ENCODE measurements around the gene SPHKAP. TPM values are rescaled to one million over a fixed set of nuclear protein-coding genes. Genes with fewer than 3 reads are reported as not detected.

The SPHKAP gene
- total RNA-seq, 3 donors from 2014 or later (not counting 1 experiment from before 2014, with no cell fraction given), result not detected

- no peaks in the 10 kb centered on the region for H3K9me3 ChIP-seq (ENCODE audit: control insufficient read depth, insufficient read depth, low read length)
- no peak overlapping the region for H3K4me3 ChIP-seq (ENCODE audit: low read length)
- H3K9me3 Mint-ChIP-seq, result peaks cover 2% of the 10 kb centered on the region in 2 donors
- H3K27ac ChIP-seq (ENCODE audit: low read length), result no peak overlapping the region
- no peaks in the 10 kb centered on the region for H3K36me3 ChIP-seq (ENCODE audit: control insufficient read depth, insufficient read depth, low read length)
- H3K27me3 ChIP-seq (ENCODE audit: control insufficient read depth, insufficient read depth, low read length), result no peaks in the 10 kb centered on the region
- 52% methylated on average over 3 of the region's 3 CpGs for WGBS (ENCODE audit: insufficient coverage)
- H3K36me3 Mint-ChIP-seq, result no peaks in the 10 kb centered on the region
- ATAC-seq (no peak), DNase-seq (no peak)
- no peak for TF ChIP-seq CTCF (IDR thresholded peaks at IDR 0.05)
- no peaks in the 10 kb centered on the region for H3K4me1 Mint-ChIP-seq
- H3K4me3 Mint-ChIP-seq, result no peak overlapping the region
- H3K27me3 Mint-ChIP-seq (ENCODE audit: low read depth in 2 of 2), result no peaks in the 10 kb centered on the region
- intact Hi-C loops (cut with micrococcal nuclease), result no loop called here
- no peak overlapping the region for H3K27ac Mint-ChIP-seq
- H3K4me1 ChIP-seq (ENCODE audit: control insufficient read depth, insufficient read depth, low read length), result no peaks in the 10 kb centered on the region
Measured at GRCh38 chr2:227996366-227996765, 185.1 kb downstream of the SPHKAP start.

- H3K4me1 Mint-ChIP-seq, result no peaks in the 10 kb centered on the region
- Histone ChIP-seq H3K9me3 (ENCODE audit: control insufficient read depth, insufficient read depth, low read length) (no peaks in the 10 kb centered on the region), H3K27me3 (ENCODE audit: control insufficient read depth, insufficient read depth, low read length) (no peaks in the 10 kb centered on the region), H3K27ac (ENCODE audit: low read length) (no peak overlapping the region), H3K36me3 (ENCODE audit: control insufficient read depth, insufficient read depth, low read length) (no peaks in the 10 kb centered on the region), H3K4me3 (ENCODE audit: low read length) (no peak overlapping the region), H3K4me1 (ENCODE audit: control insufficient read depth, insufficient read depth, low read length) (no peaks in the 10 kb centered on the region)
- H3K9me3 Mint-ChIP-seq, result peaks cover 0 to 2% of the 10 kb centered on the region in 2 donors
- no peak overlapping the region for H3K27ac Mint-ChIP-seq
- H3K36me3 Mint-ChIP-seq, result no peaks in the 10 kb centered on the region
- no peak for DNase-seq
- no peak for ATAC-seq
- 77% methylated on average over 4 of the region's 4 CpGs for WGBS (ENCODE audit: insufficient coverage)
- no peak overlapping the region for H3K4me3 Mint-ChIP-seq
- intact Hi-C loops (cut with micrococcal nuclease), result no loop called here
- no peak for TF ChIP-seq CTCF (IDR thresholded peaks at IDR 0.05)
- H3K27me3 Mint-ChIP-seq (ENCODE audit: low read depth in 2 of 2), result no peaks in the 10 kb centered on the region
Measured at GRCh38 chr2:227990937-227991336, 190.6 kb downstream of the SPHKAP start.

DNA sequence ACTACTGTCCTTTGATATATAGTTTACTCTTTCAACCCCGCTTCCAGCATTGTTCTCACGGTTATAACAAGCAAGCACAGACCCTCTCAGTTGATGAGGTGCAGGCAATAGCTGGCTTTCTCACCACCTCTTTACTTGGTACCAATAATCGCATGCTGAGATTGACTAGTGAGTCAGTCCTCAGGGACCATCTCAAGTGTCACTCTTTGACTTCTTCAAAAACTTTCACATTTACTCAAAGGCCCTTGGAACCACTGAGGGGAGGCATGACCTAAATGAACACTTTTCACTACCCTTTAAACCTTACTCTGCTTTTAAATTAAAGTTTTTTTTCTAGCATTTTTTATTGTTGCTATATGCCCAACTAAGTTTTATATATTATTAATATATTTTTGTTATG lies 208.2 kb downstream of the SPHKAP start:
- no peaks in the 10 kb centered on the region for H3K27me3 Mint-ChIP-seq (ENCODE audit: low read depth in 2 of 2)
- no peaks in the 10 kb centered on the region for H3K4me1 ChIP-seq (ENCODE audit: control insufficient read depth, insufficient read depth, low read length)
- no peak overlapping the region for H3K4me3 ChIP-seq (ENCODE audit: low read length)
- peaks cover 11 to 12% of the 10 kb centered on the region in 2 donors for H3K9me3 Mint-ChIP-seq
- 83% methylated on average over 3 of the region's 3 CpGs for WGBS (ENCODE audit: insufficient coverage)
- intact Hi-C loops (cut with micrococcal nuclease), result no loop called here
- ATAC-seq (no peak), DNase-seq (no peak)
- H3K4me3 Mint-ChIP-seq, result no peak overlapping the region
- TF ChIP-seq CTCF (IDR thresholded peaks at IDR 0.05), result no peak
- H3K9me3 ChIP-seq (ENCODE audit: control insufficient read depth, insufficient read depth, low read length), result no peaks in the 10 kb centered on the region
- no peaks in the 10 kb centered on the region for H3K27me3 ChIP-seq (ENCODE audit: control insufficient read depth, insufficient read depth, low read length)
- H3K36me3 Mint-ChIP-seq, result no peaks in the 10 kb centered on the region
- H3K27ac Mint-ChIP-seq, result no peak overlapping the region
- H3K4me1 Mint-ChIP-seq, result no peaks in the 10 kb centered on the region
- H3K36me3 ChIP-seq (ENCODE audit: control insufficient read depth, insufficient read depth, low read length), result no peaks in the 10 kb centered on the region
- H3K27ac ChIP-seq (ENCODE audit: low read length), result no peak overlapping the region

GRCh38 chr2:227971619-227972230 lies 209.8 kb downstream of the SPHKAP start:
- Mint-ChIP-seq H3K9me3 (peaks cover 7 to 10% of the 10 kb centered on the region in 2 donors), H3K27me3 (ENCODE audit: low read depth in 2 of 2) (no peaks in the 10 kb centered on the region), H3K27ac (no peak overlapping the region), H3K4me3 (no peak overlapping the region), H3K36me3 (no peaks in the 10 kb centered on the region), H3K4me1 (no peaks in the 10 kb centered on the region)
- 87% methylated on average over 7 of the region's 7 CpGs for WGBS (ENCODE audit: insufficient coverage)
- Histone ChIP-seq H3K36me3 (ENCODE audit: control insufficient read depth, insufficient read depth, low read length) (no peaks in the 10 kb centered on the region), H3K9me3 (ENCODE audit: control insufficient read depth, insufficient read depth, low read length) (no peaks in the 10 kb centered on the region), H3K4me3 (ENCODE audit: low read length) (no peak overlapping the region), H3K27me3 (ENCODE audit: control insufficient read depth, insufficient read depth, low read length) (no peaks in the 10 kb centered on the region), H3K4me1 (ENCODE audit: control insufficient read depth, insufficient read depth, low read length) (no peaks in the 10 kb centered on the region), H3K27ac (ENCODE audit: low read length) (no peak overlapping the region)
- ATAC-seq (no peak), DNase-seq (no peak)
- intact Hi-C loops (cut with micrococcal nuclease), result no loop called here
- no peak for TF ChIP-seq CTCF (IDR thresholded peaks at IDR 0.05)
